ENCODE data around the gene INPP5J. TPM values are rescaled to one million over a fixed set of nuclear protein-coding genes. Genes with fewer than 3 reads are reported as not detected.

Gene INPP5J
- total RNA-seq, 1 experiment from 2014 or later, result 4.2 TPM

GRCh38 chr22:31173386-31174145 is 50.8 kb downstream of the INPP5J start:
- no peak for TF ChIP-seq CTCF (IDR thresholded peaks at IDR 0.05; ENCODE audit: unreplicated experiment)
- Mint-ChIP-seq H3K4me3 (ENCODE audit: low read depth, unreplicated experiment) (no peak overlapping the region), H3K9me3 (ENCODE audit: low read depth, unreplicated experiment) (no peaks in the 10 kb centered on the region), H3K27me3 (ENCODE audit: unreplicated experiment) (no peaks in the 10 kb centered on the region), H3K27ac (ENCODE audit: unreplicated experiment) (no peak overlapping the region), H3K36me3 (ENCODE audit: insufficient read depth, unreplicated experiment) (no peaks in the 10 kb centered on the region), H3K4me1 (ENCODE audit: low read depth, unreplicated experiment) (peaks cover 12% of the 10 kb centered on the region)
- DNase-seq, result no peak
- CTCF ChIA-PET, result interaction anchor here (1.0 kb wide), 1 partner anchor 33 kb away, joined by 3 read pairs; no protein-coding TSS in a partner anchor
- intact Hi-C loops (cut with micrococcal nuclease; ENCODE audit: unreplicated experiment), result no loop called here
- BruUV-seq (replicated peaks), result no TSS peak

GRCh38 chr22:31176923-31177322 is 54.2 kb downstream of the INPP5J start:
- Mint-ChIP-seq H3K36me3 (ENCODE audit: insufficient read depth, unreplicated experiment) (no peaks in the 10 kb centered on the region), H3K27me3 (ENCODE audit: unreplicated experiment) (no peaks in the 10 kb centered on the region), H3K4me3 (ENCODE audit: low read depth, unreplicated experiment) (no peak overlapping the region), H3K27ac (ENCODE audit: unreplicated experiment) (no peak overlapping the region), H3K9me3 (ENCODE audit: low read depth, unreplicated experiment) (no peaks in the 10 kb centered on the region), H3K4me1 (ENCODE audit: low read depth, unreplicated experiment) (peaks cover 19% of the 10 kb centered on the region)
- intact Hi-C loops (cut with micrococcal nuclease; ENCODE audit: unreplicated experiment), result no loop called here
- DNase-seq, result no peak
- CTCF ChIA-PET, result no interaction called here
- TF ChIP-seq CTCF (IDR thresholded peaks at IDR 0.05; ENCODE audit: unreplicated experiment), result no peak
- no TSS peak for BruUV-seq (replicated peaks)

- Mint-ChIP-seq H3K36me3 (ENCODE audit: insufficient read depth, unreplicated experiment) (no peaks in the 10 kb centered on the region), H3K9me3 (ENCODE audit: low read depth, unreplicated experiment) (no peaks in the 10 kb centered on the region), H3K4me3 (ENCODE audit: low read depth, unreplicated experiment) (no peak overlapping the region), H3K4me1 (ENCODE audit: low read depth, unreplicated experiment) (peaks cover 19% of the 10 kb centered on the region), H3K27me3 (ENCODE audit: unreplicated experiment) (no peaks in the 10 kb centered on the region), H3K27ac (ENCODE audit: unreplicated experiment) (no peak overlapping the region)
- CTCF ChIA-PET, result no interaction called here
- no TSS peak for BruUV-seq (replicated peaks)
- DNase-seq, result no peak
- intact Hi-C loops (cut with micrococcal nuclease; ENCODE audit: unreplicated experiment), result no loop called here
- TF ChIP-seq CTCF (IDR thresholded peaks at IDR 0.05; ENCODE audit: unreplicated experiment), result no peak
Measured at GRCh38 chr22:31177420-31178162, 54.8 kb downstream of the INPP5J start.

GRCh38 chr22:31178859-31179258 is 56.1 kb downstream of the INPP5J start:
- BruUV-seq (replicated peaks), result no TSS peak
- Mint-ChIP-seq H3K4me1 (ENCODE audit: low read depth, unreplicated experiment) (peaks cover 8% of the 10 kb centered on the region), H3K9me3 (ENCODE audit: low read depth, unreplicated experiment) (no peaks in the 10 kb centered on the region), H3K27ac (ENCODE audit: unreplicated experiment) (no peak overlapping the region), H3K36me3 (ENCODE audit: insufficient read depth, unreplicated experiment) (no peaks in the 10 kb centered on the region), H3K4me3 (ENCODE audit: low read depth, unreplicated experiment) (no peak overlapping the region), H3K27me3 (ENCODE audit: unreplicated experiment) (no peaks in the 10 kb centered on the region)
- CTCF ChIA-PET, result no interaction called here
- no peak for DNase-seq
- TF ChIP-seq CTCF (IDR thresholded peaks at IDR 0.05; ENCODE audit: unreplicated experiment), result no peak
- intact Hi-C loops (cut with micrococcal nuclease; ENCODE audit: unreplicated experiment), result no loop called here

All from Calu3 (cell line).